Amygdala (tissue), 56 donors: ENCODE measurements around the gene SULT4A1.
A peak's percentile ranks its signal among the peaks of the same experiment; 100 is the strongest.

Experiments used
- DNase-seq, 56 donors: peaks; one replicate each; lab custom pipeline; 2025; lab: John Stamatoyannopoulos, UW

The SULT4A1 gene

DNA sequence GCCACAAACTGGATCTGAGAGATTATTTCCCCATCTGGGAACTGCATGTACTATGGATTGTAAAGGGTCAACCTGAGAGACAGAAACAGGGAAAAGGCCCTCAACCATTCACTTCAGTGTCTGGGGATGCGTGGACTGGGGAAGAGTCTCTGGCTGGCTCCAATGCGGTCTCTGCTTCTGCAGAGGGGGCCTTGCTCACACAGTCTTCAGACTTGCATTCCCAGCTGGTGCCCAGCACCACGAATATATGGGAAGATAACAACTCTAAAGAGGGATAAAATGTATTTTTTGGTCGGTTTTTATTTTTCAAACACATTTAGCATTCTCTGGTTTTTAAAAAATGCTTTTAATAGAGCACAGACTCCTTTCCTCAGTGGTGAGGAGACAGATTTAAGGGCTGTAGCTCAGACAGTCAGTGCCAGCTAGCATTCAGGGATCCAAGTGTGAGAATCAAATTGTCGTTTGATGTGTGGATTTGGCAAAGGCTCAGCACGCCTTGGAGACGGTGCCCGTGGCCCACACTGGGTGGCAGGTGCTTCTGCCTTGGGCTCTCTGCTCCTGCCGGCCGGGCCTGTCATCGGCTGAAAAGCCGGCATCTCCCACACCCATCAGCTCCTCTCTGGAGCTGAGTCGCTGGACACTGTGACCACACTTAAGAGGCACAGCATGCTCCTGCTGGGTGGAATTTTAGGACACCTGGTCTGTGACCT lies 42.2 kb downstream of the SULT4A1 start:
- no peak for DNase-seq

GRCh38 chr22:43819421-43819921 lies 42.8 kb downstream of the SULT4A1 start:
- no peak for DNase-seq

- no peak for DNase-seq
Observed at GRCh38 chr22:43818981-43819380, 43.3 kb downstream of the SULT4A1 start.

GRCh38 chr22:43817402-43817801 lies 44.9 kb downstream of the SULT4A1 start:
- DNase-seq = no peak

DNA sequence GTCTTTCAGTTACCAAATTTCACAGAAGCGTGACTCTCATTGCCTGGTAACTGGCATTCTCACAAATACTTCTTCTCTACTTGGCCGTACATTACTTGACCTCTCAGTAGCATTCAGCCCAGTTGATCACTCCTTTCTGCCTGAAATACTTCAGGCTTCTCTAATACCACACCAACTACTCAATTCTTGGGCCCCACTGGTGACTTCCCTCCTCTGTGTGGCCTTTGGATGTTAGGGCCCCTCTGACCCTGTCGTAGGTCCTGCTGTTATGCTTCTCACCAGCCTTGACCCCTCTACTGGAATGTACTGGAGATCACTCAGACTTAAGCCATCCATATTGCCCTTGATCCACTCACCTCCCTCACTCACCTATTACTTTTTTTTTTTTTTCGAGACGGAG lies 48.0 kb downstream of the SULT4A1 start:
- no peak for DNase-seq

GRCh38 chr22:43812890-43813289 lies 49.4 kb downstream of the SULT4A1 start:
- no peak for DNase-seq

DNA sequence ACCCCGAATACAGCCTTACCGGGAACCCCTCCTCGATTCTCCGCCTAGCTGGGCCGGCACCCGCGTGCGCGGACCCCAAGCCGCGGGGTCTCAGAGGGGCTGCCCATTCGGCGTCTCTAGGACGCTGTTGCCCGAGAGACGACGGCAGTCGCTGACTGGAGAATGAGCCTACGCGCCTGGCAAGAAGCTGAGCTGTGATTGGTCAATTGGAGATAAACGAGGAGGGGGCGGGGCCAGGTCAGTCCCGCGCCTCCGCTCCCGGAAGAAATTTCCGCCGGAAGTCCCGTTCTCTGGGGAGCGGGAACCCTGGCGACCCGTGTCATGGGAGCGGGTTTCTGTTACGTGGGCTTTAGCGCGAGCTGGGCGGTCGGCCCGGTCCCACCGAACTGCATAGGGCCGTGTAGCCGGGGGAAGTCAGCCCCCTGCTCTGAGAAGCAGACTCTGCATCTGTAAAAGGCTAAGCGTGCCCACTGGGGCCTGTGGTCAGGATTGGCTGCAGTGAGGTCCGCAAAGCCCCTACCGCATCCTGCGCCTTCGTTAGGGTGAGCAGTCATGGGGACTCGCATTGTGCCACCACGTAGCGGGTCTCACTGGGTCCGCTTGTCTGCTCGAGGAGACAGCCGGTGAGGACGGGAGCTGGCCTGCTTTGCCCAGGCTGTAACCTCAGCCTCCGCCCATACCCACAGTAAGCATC lies 50.0 kb downstream of the SULT4A1 start, which contains the start of gene EFCAB6:
EFCAB6 (minus strand) TSS at position 157 of the 694 bp plus-strand sequence. CDS start 29,987 bp downstream, outside the sequence.
- DNase-seq = peak; percentile 53 to 95 (median 86)

GRCh38 chr22:43811777-43812148 lies 50.5 kb downstream of the SULT4A1 start:
- no peak for DNase-seq

DNA sequence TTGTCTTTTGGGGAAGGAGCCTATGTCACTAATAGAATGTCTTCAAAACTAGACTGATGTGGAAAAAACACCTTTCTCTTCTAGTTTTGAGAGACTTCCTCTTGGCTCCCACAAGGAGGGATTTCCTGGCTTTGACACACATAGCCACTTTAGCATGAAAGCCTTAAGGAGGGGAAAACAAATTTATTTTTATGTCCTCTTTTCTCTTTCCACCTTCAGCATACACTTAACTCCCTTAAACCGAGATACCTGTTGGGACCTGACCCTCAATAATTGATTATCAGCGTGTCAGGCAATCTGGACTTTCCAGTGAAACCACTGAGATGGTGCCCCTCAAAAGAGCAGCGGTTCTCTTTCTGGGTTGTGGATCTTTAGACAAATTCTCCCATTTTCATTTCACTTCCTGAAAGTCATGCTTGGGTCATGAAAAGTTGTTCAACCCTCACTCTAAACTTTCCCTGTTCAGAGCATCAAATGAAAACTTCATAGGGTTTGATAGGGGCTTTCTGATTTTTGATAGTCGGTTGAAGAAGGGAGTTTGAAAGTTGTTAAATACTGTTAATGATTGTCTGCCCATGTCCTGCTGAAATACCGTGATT lies 59.3 kb downstream of the SULT4A1 start:
- DNase-seq = no peak

DNA sequence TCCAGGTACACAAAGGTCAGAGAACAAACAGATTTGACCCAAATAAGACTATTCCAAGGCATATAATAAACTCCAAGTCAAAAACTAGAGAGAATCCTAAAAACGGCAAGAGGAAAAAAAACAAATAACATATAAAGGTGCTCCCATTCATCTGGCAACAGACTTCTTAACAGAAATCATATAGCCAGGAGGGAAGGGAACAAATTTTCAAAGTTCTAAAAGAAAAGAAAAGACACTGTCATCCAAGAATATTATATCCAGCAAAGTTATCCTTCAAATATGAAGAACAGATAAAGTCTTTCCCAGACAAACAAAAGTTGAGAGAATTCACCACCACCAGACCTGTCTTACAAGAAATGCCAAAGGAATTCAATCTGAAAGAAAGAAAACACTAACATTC lies 61.3 kb downstream of the SULT4A1 start:
- no peak for DNase-seq

DNA sequence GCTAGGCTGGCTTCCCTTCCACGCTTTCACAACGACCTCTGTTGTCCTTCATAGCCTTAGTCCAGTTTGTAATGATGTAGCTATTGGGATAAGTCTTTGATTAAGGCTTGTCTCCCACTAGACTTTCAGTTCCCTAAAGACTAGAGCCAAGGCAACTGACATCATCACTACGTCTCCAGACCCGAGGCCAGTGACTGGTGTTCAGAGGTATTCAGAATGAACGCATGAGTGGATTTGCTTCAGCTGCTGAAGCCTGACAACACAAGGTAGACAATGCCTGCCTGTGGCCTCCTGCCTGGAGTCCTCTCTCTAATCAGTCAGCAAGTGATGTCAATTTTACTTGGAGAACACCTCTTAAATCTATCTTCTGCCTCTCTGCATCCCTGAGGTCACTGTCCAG lies 63.8 kb downstream of the SULT4A1 start:
- no peak for DNase-seq

DNA sequence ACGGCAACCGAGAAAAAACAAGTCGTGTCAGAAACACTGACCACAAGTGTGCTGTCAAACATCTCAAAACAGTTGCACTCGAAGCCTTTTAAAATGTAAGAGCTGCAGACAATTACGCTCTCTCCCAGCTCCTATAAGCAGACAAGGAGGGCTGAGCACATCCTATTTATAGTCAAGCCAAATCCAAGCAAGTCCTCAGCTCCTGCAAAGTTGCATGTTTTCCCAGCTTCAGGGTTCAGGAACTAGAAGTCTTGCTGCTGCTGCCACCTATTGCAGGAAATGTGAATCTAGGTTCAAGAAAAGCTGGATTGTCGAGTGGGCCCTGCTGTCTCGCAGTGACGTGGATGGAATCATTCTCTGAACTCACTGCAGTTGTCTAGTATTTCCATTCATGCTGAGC lies 65.7 kb downstream of the SULT4A1 start:
- DNase-seq = peak in 19 of 56 donors; percentile 5 to 58 (median 26)

GRCh38 chr22:43795320-43795719 lies 67.0 kb downstream of the SULT4A1 start:
- DNase-seq = no peak

DNA sequence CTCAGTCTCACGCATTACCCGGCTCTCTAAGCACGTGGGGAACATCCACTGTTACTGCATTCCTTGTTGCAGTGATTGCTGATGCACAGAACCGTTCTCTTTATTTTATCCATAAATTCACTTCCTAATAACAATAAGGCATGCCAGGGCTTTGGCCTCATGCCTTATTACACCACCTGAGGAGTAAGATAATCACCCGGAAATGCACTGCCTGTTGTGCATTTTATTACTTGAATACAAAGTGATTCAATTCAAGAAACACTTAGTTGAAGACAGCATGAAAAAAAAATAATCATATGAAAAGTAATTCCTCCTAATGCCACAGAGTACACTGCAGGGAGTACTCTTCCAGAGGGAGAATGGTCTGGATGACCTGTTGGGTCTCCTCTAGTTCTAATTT lies 69.4 kb downstream of the SULT4A1 start:
- no peak for DNase-seq

DNA sequence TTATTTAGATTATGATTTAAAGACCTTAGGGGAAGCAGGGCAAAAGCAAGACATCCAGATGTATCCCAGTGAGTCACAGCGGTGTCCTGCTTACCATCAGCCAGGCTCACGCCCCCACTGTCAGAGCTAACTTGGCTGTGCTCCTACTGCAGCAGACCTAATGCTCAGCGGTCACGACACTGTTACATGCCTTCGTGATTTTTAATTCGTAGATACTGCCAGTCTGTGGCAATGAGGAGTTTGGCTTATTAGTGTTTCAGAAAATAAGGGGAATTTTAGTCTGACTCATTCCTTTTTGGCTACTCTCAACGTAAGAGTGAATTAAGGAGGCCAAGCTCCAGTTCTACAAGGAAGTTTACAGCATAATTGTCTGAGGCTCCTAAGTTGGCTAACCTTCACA lies 72.9 kb downstream of the SULT4A1 start:
- DNase-seq = no peak

DNA sequence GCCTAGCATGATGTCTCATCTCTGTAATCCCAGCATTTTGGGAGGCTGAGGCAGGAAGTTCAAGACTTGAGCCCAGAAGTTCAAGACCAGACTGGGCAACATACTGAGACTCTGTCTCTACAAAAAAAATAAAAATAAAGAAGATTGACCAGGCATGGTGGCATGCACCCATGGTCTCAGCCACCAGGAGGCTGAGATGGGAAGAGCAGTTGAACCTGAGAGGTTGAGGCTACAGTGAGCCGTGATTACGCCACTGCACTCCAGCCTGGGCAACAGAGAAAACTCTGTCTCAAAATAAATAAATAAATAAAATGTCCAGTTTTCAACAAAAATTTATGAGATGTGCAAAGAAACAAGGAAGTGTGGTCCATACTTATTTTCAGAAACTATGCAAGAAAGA lies 78.5 kb downstream of the SULT4A1 start:
- DNase-seq = no peak

DNA sequence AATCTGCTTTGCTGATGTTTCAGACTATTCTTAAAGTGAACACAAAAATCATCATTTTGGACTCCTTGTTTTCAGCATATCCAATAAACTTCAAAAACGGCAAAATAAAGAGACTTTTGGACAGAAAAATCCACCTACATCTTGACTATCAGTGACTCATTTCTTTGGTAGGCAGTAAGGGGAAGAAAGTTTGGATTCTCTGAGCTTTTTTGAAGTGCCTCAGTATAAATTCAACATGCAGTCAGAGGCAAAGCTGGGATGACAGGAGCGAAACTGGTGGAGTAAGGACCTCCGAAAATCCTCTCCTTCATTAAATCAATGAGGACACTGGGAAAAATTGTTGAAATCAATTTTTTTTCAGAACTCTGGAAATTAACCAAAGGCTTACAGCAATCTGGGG lies 79.9 kb downstream of the SULT4A1 start:
- DNase-seq = no peak

DNA sequence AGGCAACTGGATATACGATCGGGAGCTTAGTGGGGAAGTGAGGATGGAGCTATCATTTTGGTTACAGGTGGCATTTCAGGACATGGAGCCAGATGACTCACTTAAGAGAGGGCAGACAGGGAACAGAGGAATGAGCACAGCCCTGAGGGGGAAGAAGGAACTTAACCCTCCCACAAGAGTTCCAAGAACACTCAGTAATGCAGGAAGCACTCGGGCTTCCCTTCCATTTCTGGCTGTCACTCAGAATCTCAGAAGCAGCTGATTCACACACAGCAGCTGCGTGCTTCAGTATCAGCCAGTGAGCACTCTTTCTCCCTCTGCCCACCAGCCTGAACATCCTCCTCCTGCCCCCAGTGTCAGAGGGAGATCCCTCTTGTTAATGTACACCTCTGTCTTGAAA lies 85.0 kb downstream of the SULT4A1 start:
- peak in 14 of 56 donors; percentile 5 to 34 (median 16) for DNase-seq

DNA sequence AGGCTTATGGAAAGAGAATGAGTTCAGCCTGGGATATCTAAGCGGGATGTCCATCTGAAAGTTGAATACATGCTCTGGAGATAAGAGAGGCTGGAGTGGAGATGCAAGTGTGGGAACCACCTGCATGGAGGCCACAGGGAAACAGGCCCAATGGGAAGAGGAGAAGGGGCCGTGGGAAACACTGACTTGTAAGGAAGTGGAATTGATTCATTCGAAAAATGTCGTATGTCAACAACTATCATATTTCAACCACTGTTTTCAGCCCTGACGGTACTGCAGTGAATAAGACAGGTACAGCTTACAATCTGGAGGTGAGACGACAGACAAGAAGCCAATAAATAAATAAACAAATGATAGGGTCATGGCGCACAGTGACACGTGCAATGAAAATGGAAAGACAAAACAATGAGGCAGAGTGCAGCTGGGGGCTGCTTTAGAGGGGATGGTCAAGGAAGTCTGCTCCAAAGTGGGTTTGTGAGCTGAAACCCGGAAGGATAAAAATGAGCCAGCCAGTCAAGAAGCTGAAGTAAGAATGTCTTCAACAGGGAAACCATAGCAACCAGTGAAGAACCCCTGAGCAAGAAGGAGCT lies 86.1 kb downstream of the SULT4A1 start:
- no peak for DNase-seq
